Measurements from ENCODE around the gene KLK3. TPM values are rescaled to one million over a fixed set of nuclear protein-coding genes. Genes with fewer than 3 reads are reported as not detected.
"Not testable (repeated sequence)": the region's sequence is repeated elsewhere in the genome, so short reads cannot be mapped to it uniquely, and the experiment has no call there.

Gene KLK3
- total RNA-seq, result not detected

GRCh38 chr19:50854636-50855410 is at the start of gene KLK3:
KLK3 (plus strand) TSS chr19:50854915; CDS start chr19:50854956, 41 bp downstream.
- H3K36me3 Mint-ChIP-seq (ENCODE audit: low read depth), result no peaks in the 10 kb centered on the region
- H3K27ac Mint-ChIP-seq, result no peak within 1 kb of the TSS
- H3K27me3 Mint-ChIP-seq, result peaks cover 18% of the 10 kb centered on the region
- H3K9me3 Mint-ChIP-seq, result no peaks in the 10 kb centered on the region
- CTCF ChIA-PET, result no interaction called here
- DNase-seq, result no peak
- H3K4me1 Mint-ChIP-seq, result no peaks in the 10 kb centered on the region
- POLR2A ChIA-PET, result no interaction called here
- no peak within 1 kb of the TSS for H3K4me3 Mint-ChIP-seq

DNA sequence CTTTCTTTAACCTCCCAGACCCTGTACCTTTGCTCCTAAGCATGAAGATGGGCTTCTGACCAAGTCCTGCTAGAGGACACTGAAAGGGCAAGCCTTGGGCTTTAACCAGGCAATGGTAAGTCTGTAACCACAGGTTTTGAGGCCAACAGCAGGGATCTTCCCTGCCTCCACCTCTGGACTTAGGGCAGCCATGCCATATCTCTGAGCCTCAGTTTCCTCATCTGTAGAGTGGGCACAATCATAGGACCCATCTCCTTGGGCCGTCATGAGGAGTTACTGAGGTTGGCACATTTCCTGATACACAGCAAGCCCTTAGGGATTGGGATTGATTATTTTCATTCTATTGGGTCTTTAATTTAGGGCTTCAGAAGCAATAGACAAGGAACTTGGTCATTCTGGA is 45.9 kb upstream of the KLK3 start:
- Mint-ChIP-seq H3K9me3 (peaks cover 3% of the 10 kb centered on the region), H3K27ac (no peak overlapping the region), H3K36me3 (ENCODE audit: low read depth) (peaks cover 2% of the 10 kb centered on the region), H3K27me3 (peaks cover 5% of the 10 kb centered on the region), H3K4me3 (no peak overlapping the region), H3K4me1 (peaks cover 16% of the 10 kb centered on the region)
- DNase-seq, result no peak
- ChIA-PET POLR2A (no interaction called here), CTCF (no interaction called here)

GRCh38 chr19:50811622-50812238 is 43.0 kb upstream of the KLK3 start:
- H3K4me3 Mint-ChIP-seq; H3K9me3 Mint-ChIP-seq; H3K36me3 Mint-ChIP-seq (ENCODE audit: low read depth); POLR2A ChIA-PET; CTCF ChIA-PET; DNase-seq; H3K27ac Mint-ChIP-seq; H3K4me1 Mint-ChIP-seq: not testable (repeated sequence)
- peaks cover 14% of the 10 kb centered on the region for H3K27me3 Mint-ChIP-seq

- Mint-ChIP-seq H3K4me1 (peaks cover 5% of the 10 kb centered on the region), H3K27ac (no peak overlapping the region), H3K9me3 (peaks cover 3% of the 10 kb centered on the region), H3K27me3 (peaks cover 14% of the 10 kb centered on the region), H3K36me3 (ENCODE audit: low read depth) (no peaks in the 10 kb centered on the region), H3K4me3 (no peak overlapping the region)
- CTCF ChIA-PET, result no interaction called here
- DNase-seq, result no peak
- POLR2A ChIA-PET, result no interaction called here
Observed at GRCh38 chr19:50812474-50812873, 42.2 kb upstream of the KLK3 start.

DNA sequence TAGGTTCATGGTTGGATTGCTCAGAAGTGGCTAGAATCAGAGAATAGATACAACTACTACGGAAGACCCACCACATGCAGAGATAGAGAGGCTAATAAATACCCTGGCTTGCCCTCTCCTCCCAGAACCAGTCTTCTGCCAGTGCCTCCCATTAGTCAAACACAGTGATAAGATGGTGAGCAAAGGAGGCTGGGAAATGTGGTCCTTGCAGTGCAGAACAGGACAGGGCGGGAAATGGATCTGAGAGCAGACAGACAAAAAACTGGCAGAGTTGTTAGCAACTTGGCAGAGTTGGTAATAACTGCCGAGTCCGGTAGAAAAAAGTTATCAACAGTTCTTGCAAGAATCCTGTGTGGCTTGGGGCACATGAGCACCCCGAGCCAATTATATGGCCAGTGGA is 39.8 kb upstream of the KLK3 start:
- peaks cover 24% of the 10 kb centered on the region for H3K27me3 Mint-ChIP-seq
- CTCF ChIA-PET, result interaction anchor here (0.6 kb wide), 1 partner anchor 126 kb away, joined by 5 read pairs; no protein-coding TSS in a partner anchor
- no peak for DNase-seq
- H3K4me3 Mint-ChIP-seq, result no peak overlapping the region
- peaks cover 22% of the 10 kb centered on the region for H3K4me1 Mint-ChIP-seq
- peaks cover 3% of the 10 kb centered on the region for H3K9me3 Mint-ChIP-seq
- no peaks in the 10 kb centered on the region for H3K36me3 Mint-ChIP-seq (ENCODE audit: low read depth)
- H3K27ac Mint-ChIP-seq, result no peak overlapping the region
- POLR2A ChIA-PET, result no interaction called here

DNA sequence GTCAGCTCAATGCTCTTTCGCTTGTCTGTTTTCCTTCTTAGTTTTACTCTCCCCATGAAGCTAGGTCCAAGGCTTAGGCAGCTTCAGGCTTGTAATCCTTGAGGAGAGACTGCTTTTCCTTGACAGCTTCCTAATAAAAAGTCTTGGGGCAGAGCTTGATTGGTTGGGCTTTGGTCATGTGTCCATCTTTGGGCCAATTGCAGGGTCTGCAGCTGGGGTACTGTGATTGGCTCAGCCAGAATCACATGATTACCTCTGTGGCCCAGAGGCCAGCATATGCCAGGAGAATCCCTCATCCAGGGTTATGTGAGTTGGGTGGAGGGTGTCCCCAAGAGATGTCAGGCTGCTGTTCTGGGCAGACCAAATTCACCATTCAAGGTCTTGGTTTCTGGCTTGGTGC is 39.3 kb upstream of the KLK3 start:
- H3K4me1 Mint-ChIP-seq, result peaks cover 27% of the 10 kb centered on the region
- CTCF ChIA-PET, result interaction anchor here (0.6 kb wide), 1 partner anchor 125 kb away, joined by 5 read pairs; no protein-coding TSS in a partner anchor
- peaks cover 2% of the 10 kb centered on the region for H3K9me3 Mint-ChIP-seq
- DNase-seq, result no peak
- POLR2A ChIA-PET, result no interaction called here
- no peaks in the 10 kb centered on the region for H3K36me3 Mint-ChIP-seq (ENCODE audit: low read depth)
- H3K27me3 Mint-ChIP-seq, result peaks cover 28% of the 10 kb centered on the region
- no peak overlapping the region for H3K27ac Mint-ChIP-seq
- no peak overlapping the region for H3K4me3 Mint-ChIP-seq

GRCh38 chr19:50817941-50818858 is 36.5 kb upstream of the KLK3 start:
- H3K9me3 Mint-ChIP-seq, result no peaks in the 10 kb centered on the region
- peaks cover 46% of the 10 kb centered on the region for H3K27me3 Mint-ChIP-seq
- CTCF ChIA-PET, result interaction anchor here (0.7 kb wide), 1 partner anchor 15 kb away, joined by 3 read pairs; the partner anchor contains the start of gene KLK15
- DNase-seq, result peak; percentile 56
- H3K4me3 Mint-ChIP-seq, result peak overlapping the region; percentile 65
- POLR2A ChIA-PET, result no interaction called here
- H3K36me3 Mint-ChIP-seq (ENCODE audit: low read depth), result no peaks in the 10 kb centered on the region
- H3K4me1 Mint-ChIP-seq, result peaks cover 34% of the 10 kb centered on the region
- H3K27ac Mint-ChIP-seq, result peak overlapping the region; percentile 56

DNA sequence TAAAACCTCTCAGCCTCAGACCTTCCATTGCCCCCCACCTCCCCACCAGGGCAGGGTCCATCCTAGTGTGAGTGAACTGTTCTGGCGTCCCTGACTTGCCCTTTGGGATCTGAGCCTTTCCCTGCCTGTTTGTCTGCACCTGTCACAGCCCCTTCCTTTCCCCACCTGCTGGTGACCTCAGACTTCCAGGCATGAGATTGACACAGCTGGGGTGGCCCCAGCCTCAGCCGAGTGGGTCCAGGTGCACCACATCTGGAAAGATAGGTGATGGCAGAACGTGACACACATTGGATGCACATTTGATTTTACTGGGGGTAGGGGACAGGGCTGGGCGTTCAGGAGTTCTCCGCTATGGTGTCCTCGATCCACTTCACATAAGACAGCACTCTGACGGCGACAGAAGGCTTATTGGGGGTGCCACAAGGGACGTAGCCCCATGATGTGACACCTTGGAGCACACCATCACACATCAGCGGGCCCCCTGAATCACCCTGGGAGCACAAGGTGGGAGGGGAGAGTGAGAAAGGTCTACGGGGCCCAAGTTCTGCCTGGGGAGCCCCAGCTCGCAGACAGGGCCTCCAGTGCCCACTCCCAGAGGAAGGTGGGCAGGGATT is 35.7 kb upstream of the KLK3 start:
- Mint-ChIP-seq H3K9me3 (no peaks in the 10 kb centered on the region), H3K27ac (peak overlapping the region; percentile 62), H3K27me3 (peaks cover 46% of the 10 kb centered on the region), H3K4me3 (peak overlapping the region; percentile 65), H3K36me3 (ENCODE audit: low read depth) (no peaks in the 10 kb centered on the region), H3K4me1 (peaks cover 34% of the 10 kb centered on the region)
- DNase-seq, result no peak
- ChIA-PET POLR2A (interaction anchor here (0.9 kb wide), 1 partner anchor 14 kb away, joined by 3 read pairs; no protein-coding TSS in a partner anchor), CTCF (interaction anchor here (0.7 to 1.0 kb wide), 2 partner anchors 14 kb away, joined by 3 read pairs; partner anchors contain the start of gene KLK15)

DNA sequence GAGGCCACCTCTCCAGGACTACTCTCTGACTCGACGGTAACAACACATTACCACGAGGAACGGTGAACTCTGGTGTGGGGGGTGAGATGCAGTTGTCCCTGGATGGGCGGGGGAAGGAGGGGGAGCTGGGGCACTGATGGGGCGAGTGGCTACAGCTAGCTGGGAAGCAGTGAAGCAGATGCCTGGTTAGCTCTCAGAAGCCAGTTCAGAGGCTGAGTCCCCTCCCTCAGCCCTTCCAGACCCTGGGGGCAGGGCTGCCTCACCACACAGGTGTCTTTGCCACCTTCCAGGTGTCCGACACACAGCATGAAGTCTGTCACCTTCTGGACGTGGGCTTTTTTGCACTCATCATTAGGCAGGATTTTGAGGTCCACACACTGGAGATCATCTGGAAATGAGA is 35.1 kb upstream of the KLK3 start:
- Mint-ChIP-seq H3K27ac (no peak overlapping the region), H3K9me3 (no peaks in the 10 kb centered on the region), H3K4me1 (peaks cover 34% of the 10 kb centered on the region), H3K4me3 (no peak overlapping the region), H3K36me3 (ENCODE audit: low read depth) (no peaks in the 10 kb centered on the region), H3K27me3 (peaks cover 43% of the 10 kb centered on the region)
- CTCF ChIA-PET, result interaction anchor here (1.0 kb wide), 1 partner anchor 15 kb away, joined by 3 read pairs; no protein-coding TSS in a partner anchor
- POLR2A ChIA-PET, result interaction anchor here (0.9 kb wide), 1 partner anchor 15 kb away, joined by 3 read pairs; no protein-coding TSS in a partner anchor
- no peak for DNase-seq

- Mint-ChIP-seq H3K9me3 (no peaks in the 10 kb centered on the region), H3K4me1 (peaks cover 34% of the 10 kb centered on the region), H3K27me3 (peaks cover 40% of the 10 kb centered on the region), H3K4me3 (no peak overlapping the region), H3K36me3 (ENCODE audit: low read depth) (no peaks in the 10 kb centered on the region), H3K27ac (peak overlapping the region; percentile 47)
- CTCF ChIA-PET, result no interaction called here
- DNase-seq, result no peak
- POLR2A ChIA-PET, result interaction anchor here (0.9 kb wide), 1 partner anchor 15 kb away, joined by 3 read pairs; no protein-coding TSS in a partner anchor
Observed at GRCh38 chr19:50820086-50820485, 34.6 kb upstream of the KLK3 start.

GRCh38 chr19:50820549-50821247 is 34.0 kb upstream of the KLK3 start:
- Mint-ChIP-seq H3K27me3 (peaks cover 40% of the 10 kb centered on the region), H3K36me3 (ENCODE audit: low read depth) (no peaks in the 10 kb centered on the region), H3K9me3 (no peaks in the 10 kb centered on the region), H3K27ac (peak overlapping the region; percentile 15), H3K4me1 (peaks cover 34% of the 10 kb centered on the region), H3K4me3 (peak overlapping the region; percentile 11)
- ChIA-PET CTCF (no interaction called here), POLR2A (no interaction called here)
- no peak for DNase-seq

- no peak overlapping the region for H3K4me3 Mint-ChIP-seq
- no peaks in the 10 kb centered on the region for H3K36me3 Mint-ChIP-seq (ENCODE audit: low read depth)
- DNase-seq, result no peak
- ChIA-PET CTCF (no interaction called here), POLR2A (no interaction called here)
- peak overlapping the region; percentile 15 for H3K27ac Mint-ChIP-seq
- H3K9me3 Mint-ChIP-seq, result no peaks in the 10 kb centered on the region
- H3K4me1 Mint-ChIP-seq, result peaks cover 34% of the 10 kb centered on the region
- H3K27me3 Mint-ChIP-seq, result peaks cover 40% of the 10 kb centered on the region
Observed at GRCh38 chr19:50821248-50821612, 33.5 kb upstream of the KLK3 start.
